ENCODE data around the gene DNAJA3. TPM values are rescaled to one million over a fixed set of nuclear protein-coding genes. Genes with fewer than 3 reads are reported as not detected.
A peak's percentile ranks its signal among the peaks of the same experiment; 100 is the strongest.

Gene DNAJA3
- total and polyA plus RNA-seq, 7 donors: 68.0 to 110 (median 81.9) TPM

GRCh38 chr16:4496305-4496704 is 70.6 kb downstream of the DNAJA3 start:
- 92 to 100% (median 93%) methylated on average over 4 of the region's 4 CpGs for WGBS, 3 donors
- Histone ChIP-seq H3K4me3 (no peak overlapping the region), H3K27ac (no peak overlapping the region), H3K36me3 (ENCODE audit: insufficient read depth in 1 of 2, low read depth in 1 of 2) (peaks cover 0 to 8% of the 10 kb centered on the region in 2 donors), H3K27me3 (ENCODE audit: insufficient read depth in 3 of 3, low read length in 2 of 3) (no peaks in the 10 kb centered on the region), H3K9me3 (no peaks in the 10 kb centered on the region), H3K4me1 (peaks cover 31% of the 10 kb centered on the region)
- TF ChIP-seq, protein P1, sequence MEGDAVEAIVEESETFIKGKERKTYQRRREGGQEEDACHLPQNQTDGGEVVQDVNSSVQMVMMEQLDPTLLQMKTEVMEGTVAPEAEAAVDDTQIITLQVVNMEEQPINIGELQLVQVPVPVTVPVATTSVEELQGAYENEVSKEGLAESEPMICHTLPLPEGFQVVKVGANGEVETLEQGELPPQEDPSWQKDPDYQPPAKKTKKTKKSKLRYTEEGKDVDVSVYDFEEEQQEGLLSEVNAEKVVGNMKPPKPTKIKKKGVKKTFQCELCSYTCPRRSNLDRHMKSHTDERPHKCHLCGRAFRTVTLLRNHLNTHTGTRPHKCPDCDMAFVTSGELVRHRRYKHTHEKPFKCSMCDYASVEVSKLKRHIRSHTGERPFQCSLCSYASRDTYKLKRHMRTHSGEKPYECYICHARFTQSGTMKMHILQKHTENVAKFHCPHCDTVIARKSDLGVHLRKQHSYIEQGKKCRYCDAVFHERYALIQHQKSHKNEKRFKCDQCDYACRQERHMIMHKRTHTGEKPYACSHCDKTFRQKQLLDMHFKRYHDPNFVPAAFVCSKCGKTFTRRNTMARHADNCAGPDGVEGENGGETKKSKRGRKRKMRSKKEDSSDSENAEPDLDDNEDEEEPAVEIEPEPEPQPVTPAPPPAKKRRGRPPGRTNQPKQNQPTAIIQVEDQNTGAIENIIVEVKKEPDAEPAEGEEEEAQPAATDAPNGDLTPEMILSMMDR (IDR thresholded peaks at IDR 0.05): no peak
- intact Hi-C loops (cut with DNase I): no loop called here
- ATAC-seq (no peak), DNase-seq (no peak)

GRCh38 chr16:4498546-4499195 is 73.0 kb downstream of the DNAJA3 start:
- no peaks in the 10 kb centered on the region for H3K27me3 ChIP-seq (ENCODE audit: insufficient read depth in 3 of 3, low read length in 2 of 3)
- TF ChIP-seq, protein P1 (IDR thresholded peaks at IDR 0.05): no peak
- H3K27ac ChIP-seq: no peak overlapping the region
- peaks cover 31% of the 10 kb centered on the region for H3K4me1 ChIP-seq
- H3K9me3 ChIP-seq: no peaks in the 10 kb centered on the region
- H3K4me3 ChIP-seq: no peak overlapping the region
- DNase-seq: no peak
- 89 to 91% (median 91%) methylated on average over 8 of the region's 8 CpGs for WGBS, 3 donors
- no peak for ATAC-seq
- peaks cover 0 to 8% of the 10 kb centered on the region in 2 donors for H3K36me3 ChIP-seq (ENCODE audit: insufficient read depth in 1 of 2, low read depth in 1 of 2)
- intact Hi-C loops (cut with DNase I): no loop called here

DNA sequence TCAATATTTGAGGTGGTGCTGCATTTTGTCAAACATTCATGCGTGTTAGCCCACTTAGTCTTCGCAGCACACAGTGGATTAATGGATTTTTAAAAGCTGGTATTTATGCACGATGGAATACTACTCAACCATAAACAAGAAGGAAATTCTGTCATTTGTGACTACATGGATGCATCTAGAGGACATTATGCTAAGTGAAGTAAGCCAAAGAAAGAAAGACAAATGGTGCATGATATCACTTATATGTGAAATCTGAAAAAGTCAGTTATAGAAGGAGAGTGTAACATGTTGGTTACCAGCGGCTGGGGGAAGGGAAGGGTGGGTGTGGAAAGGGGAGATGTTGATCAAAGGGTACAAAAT is 73.5 kb downstream of the DNAJA3 start:
- Histone ChIP-seq H3K27ac (no peak overlapping the region), H3K36me3 (ENCODE audit: insufficient read depth in 1 of 2, low read depth in 1 of 2) (peaks cover 0 to 8% of the 10 kb centered on the region in 2 donors), H3K27me3 (ENCODE audit: insufficient read depth in 3 of 3, low read length in 2 of 3) (no peaks in the 10 kb centered on the region), H3K4me1 (peaks cover 31% of the 10 kb centered on the region), H3K9me3 (no peaks in the 10 kb centered on the region), H3K4me3 (no peak overlapping the region)
- intact Hi-C loops (cut with DNase I): no loop called here
- DNase-seq (no peak), ATAC-seq (no peak)
- WGBS, 3 donors: 98 to 100% (median 99%) methylated on average over 4 of the region's 4 CpGs
- TF ChIP-seq, protein P1 (IDR thresholded peaks at IDR 0.05): no peak

GRCh38 chr16:4500272-4500671 is 74.6 kb downstream of the DNAJA3 start:
- H3K27ac ChIP-seq: peak overlapping the region; percentile 70
- TF ChIP-seq, protein P1 (IDR thresholded peaks at IDR 0.05): no peak
- H3K9me3 ChIP-seq: no peaks in the 10 kb centered on the region
- no peak overlapping the region for H3K4me3 ChIP-seq
- WGBS, 3 donors: 45 to 54% (median 53%) methylated on average over 3 of the region's 3 CpGs
- DNase-seq (peak in 1 of 2 donors; percentile 21), ATAC-seq (peak; percentile 89 to 95 (median 92))
- intact Hi-C loops (cut with DNase I): loop anchor here in 1 of 2 donors (10.0 kb wide), 1 partner anchor 455 kb away; the partner anchor contains the start of gene SEC14L5
- no peaks in the 10 kb centered on the region for H3K27me3 ChIP-seq (ENCODE audit: insufficient read depth in 3 of 3, low read length in 2 of 3)
- peaks cover 25% of the 10 kb centered on the region for H3K4me1 ChIP-seq
- peaks cover 0 to 11% of the 10 kb centered on the region in 2 donors for H3K36me3 ChIP-seq (ENCODE audit: insufficient read depth in 1 of 2, low read depth in 1 of 2)

Measured in psoas muscle (tissue), 8 donors.